ENCODE data around the gene NRP2. TPM values are rescaled to one million over a fixed set of nuclear protein-coding genes. Genes with fewer than 3 reads are reported as not detected.

The NRP2 gene
- total and polyA plus RNA-seq, 9 donors = 47.9 to 143 (median 106) TPM

GRCh38 chr2:205744074-205744591, 61.8 kb downstream of the NRP2 start:
- H3K4me3 ChIP-seq = no peak overlapping the region
- no peak overlapping the region for H3K27ac ChIP-seq
- H3K36me3 ChIP-seq = no peaks in the 10 kb centered on the region
- DNase-seq = no peak
- TF ChIP-seq EP300 (IDR thresholded peaks at IDR 0.05) (no peak), CTCF (IDR thresholded peaks at IDR 0.05) (no peak), POLR2A (IDR thresholded peaks at IDR 0.05) (no peak)
- H3K27me3 ChIP-seq = no peaks in the 10 kb centered on the region
- 13 to 27% (median 26%) methylated on average over 7 of the region's 7 CpGs for WGBS, 3 donors
- intact Hi-C loops (cut with DNase I) = no loop called here
- peaks cover under 1% of the 10 kb centered on the region for H3K4me1 ChIP-seq (ENCODE audit: insufficient read depth)
- H3K9me3 ChIP-seq = no peaks in the 10 kb centered on the region

- WGBS, 3 donors = 83 to 85% (median 84%) methylated on average over 14 of the region's 14 CpGs
- H3K4me1 ChIP-seq (ENCODE audit: insufficient read depth) = no peaks in the 10 kb centered on the region
- H3K4me3 ChIP-seq = no peak overlapping the region
- intact Hi-C loops (cut with DNase I) = no loop called here
- no peak for DNase-seq
- no peak for TF ChIP-seq POLR2A (IDR thresholded peaks at IDR 0.05)
- TF ChIP-seq CTCF (IDR thresholded peaks at IDR 0.05) = no peak
- no peak for TF ChIP-seq EP300 (IDR thresholded peaks at IDR 0.05)
- H3K36me3 ChIP-seq = no peaks in the 10 kb centered on the region
- H3K9me3 ChIP-seq = no peaks in the 10 kb centered on the region
- no peak overlapping the region for H3K27ac ChIP-seq
- H3K27me3 ChIP-seq = no peaks in the 10 kb centered on the region
Observed at GRCh38 chr2:205745661-205746419, 63.5 kb downstream of the NRP2 start.

- Histone ChIP-seq H3K9me3 (no peaks in the 10 kb centered on the region), H3K27ac (no peak overlapping the region), H3K36me3 (no peaks in the 10 kb centered on the region), H3K4me3 (no peak overlapping the region), H3K27me3 (no peaks in the 10 kb centered on the region), H3K4me1 (ENCODE audit: insufficient read depth) (no peaks in the 10 kb centered on the region)
- TF ChIP-seq CTCF (IDR thresholded peaks at IDR 0.05) = no peak
- TF ChIP-seq EP300 (IDR thresholded peaks at IDR 0.05) = no peak
- TF ChIP-seq POLR2A (IDR thresholded peaks at IDR 0.05) = no peak
- 84 to 89% (median 85%) methylated on average over 7 of the region's 7 CpGs for WGBS, 3 donors
- intact Hi-C loops (cut with DNase I) = no loop called here
- no peak for DNase-seq
Observed at GRCh38 chr2:205746420-205746785, 64.1 kb downstream of the NRP2 start.

- WGBS, 3 donors = 74 to 76% (median 74%) methylated on average over 11 of the region's 11 CpGs
- intact Hi-C loops (cut with DNase I) = no loop called here
- TF ChIP-seq POLR2A (IDR thresholded peaks at IDR 0.05) = no peak
- no peak for TF ChIP-seq CTCF (IDR thresholded peaks at IDR 0.05)
- no peak for TF ChIP-seq EP300 (IDR thresholded peaks at IDR 0.05)
- Histone ChIP-seq H3K4me1 (ENCODE audit: insufficient read depth) (no peaks in the 10 kb centered on the region), H3K4me3 (no peak overlapping the region), H3K27ac (no peak overlapping the region), H3K9me3 (no peaks in the 10 kb centered on the region), H3K36me3 (no peaks in the 10 kb centered on the region), H3K27me3 (no peaks in the 10 kb centered on the region)
- no peak for DNase-seq
Observed at GRCh38 chr2:205747829-205748386, 65.6 kb downstream of the NRP2 start.

Measured in ovary (tissue), 9 donors.